T-cell (primary cell): ENCODE data around the gene ARAP1. TPM values are rescaled to one million over a fixed set of nuclear protein-coding genes. Genes with fewer than 3 reads are reported as not detected.

Experiments used
- ATAC-seq, 4 experiments: fragments of 200-7000 bp in 3 of 4; fragments of 150-1000 bp in 1 of 4; cut with Tn5 transposase; replicated peaks in 1 of 4; 1 replicate in 3 of 4; 2 replicates in 1 of 4; pipeline ENCODE4 v1.10.0; 2021; ENCODE audit warnings: moderate library complexity in 3 of 4, mild to moderate bottlenecking in 2 of 4, moderate number of reproducible peaks in 1 of 4
- CTCF ChIA-PET, 2 donors: fragments of 300-600 bp; sonication (Branson Sonifier 250); formaldehyde crosslinking; loops; one replicate each; lab custom pipeline; 2022; ENCODE audit warnings: antibody characterized with exemption in 2 of 2; lab: Charles Lee
- POLR2A ChIA-PET, 2 donors: fragments of 300-600 bp; sonication (Branson Sonifier 250); formaldehyde crosslinking; loops; one replicate each; lab custom pipeline; 2022; ENCODE audit warnings: antibody characterized with exemption in 2 of 2; lab: Charles Lee
- DNase-seq, 35 experiments: peaks; one replicate each; pipeline versions ENCODE4 v3.0.0 to v3.0.0-alpha.2; 2013 to 2023
- H3K27ac ChIP-seq: one replicate; pipeline ENCODE4 v1.5.1; 2013; ENCODE audit warnings: low read length
- H3K27me3 ChIP-seq, 2 experiments: replicated peaks in 1 of 2; 1 replicate in 1 of 2; 2 replicates in 1 of 2; pipeline versions ENCODE4 v1.6.1 to v1.7.0; 2013; ENCODE audit warnings: low read length in 1 of 2, mixed read lengths in 1 of 2; ENCODE audit not compliant: control insufficient read depth in 2 of 2, insufficient read depth in 2 of 2; ENCODE audit errors: extremely low read depth in 1 of 2
- H3K36me3 ChIP-seq, 2 donors: 1 replicate in 1 of 2; 2 replicates in 1 of 2; pipeline versions ENCODE4 v1.6.1 to v1.7.0; 2013; ENCODE audit warnings: low read length in 1 of 2; ENCODE audit not compliant: control insufficient read depth in 2 of 2, insufficient read depth in 1 of 2; ENCODE audit errors: extremely low read depth in 1 of 2
- H3K4me1 ChIP-seq, 2 experiments: 1 replicate in 1 of 2; 2 replicates in 1 of 2; pipeline versions ENCODE4 v1.6.1 to v1.7.0; 2013; ENCODE audit warnings: low read length in 2 of 2, mixed read lengths in 1 of 2; ENCODE audit not compliant: insufficient read depth in 2 of 2, control insufficient read depth in 1 of 2; ENCODE audit errors: extremely low read depth in 1 of 2
- H3K4me3 ChIP-seq, 2 donors: 1 replicate in 1 of 2; 2 replicates in 1 of 2; pipeline versions ENCODE4 v1.5.1 to v1.7.0; 2013; ENCODE audit warnings: mild to moderate bottlenecking in 2 of 2, low read length in 1 of 2, moderate library complexity in 1 of 2; ENCODE audit not compliant: control insufficient read depth in 1 of 2; ENCODE audit errors: extremely low read depth in 1 of 2
- H3K9me3 ChIP-seq: 2 replicates; pipeline ENCODE4 v1.7.0; 2013
- H3K27ac Mint-ChIP-seq, 2 donors: one replicate each; pipeline ENCODE4 v1.8.0; 2020 to 2021; ENCODE audit warnings: mild to moderate bottlenecking in 2 of 2, mixed read lengths in 2 of 2
- H3K27me3 Mint-ChIP-seq, 2 donors: one replicate each; pipeline ENCODE4 v1.8.0; 2021 to 2022; ENCODE audit warnings: mixed read lengths in 2 of 2
- H3K36me3 Mint-ChIP-seq: one replicate; pipeline ENCODE4 v1.8.0; 2021; ENCODE audit warnings: mixed read lengths
- H3K4me1 Mint-ChIP-seq, 3 donors: one replicate each; pipeline ENCODE4 v1.8.0; 2020 to 2022; ENCODE audit warnings: mixed read lengths in 3 of 3, mild to moderate bottlenecking in 1 of 3
- H3K4me3 Mint-ChIP-seq, 3 donors: one replicate each; pipeline ENCODE4 v1.8.0; 2020 to 2022; ENCODE audit warnings: mild to moderate bottlenecking in 3 of 3, mixed read lengths in 3 of 3, moderate library complexity in 3 of 3
- H3K9me3 Mint-ChIP-seq, 3 donors: one replicate each; pipeline ENCODE4 v1.8.0; 2020 to 2022; ENCODE audit warnings: mixed read lengths in 3 of 3
- WGBS: methylation state at CpG from one replicate; pipeline ENCODE4 v1.1.5; 2013; ENCODE audit warnings: missing lambda C conversion rate; ENCODE audit not compliant: insufficient coverage; 5-methylcytosine and 5-hydroxymethylcytosine counted together
- total RNA-seq, 35 experiments: library from RNA in 6 of 35; stranded (reverse) in 6 of 35; fragments of 120-200 nt in 1 of 35; gene quantifications; one replicate each; pipeline versions ENCODE4 v1.2.1 to v1.2.4 and lab custom pipeline; 2013 to 2026

The ARAP1 gene
- total RNA-seq, 5 donors from 2014 or later (not counting 1 experiment from before 2014, with no cell fraction given) = 117 to 162 (median 148) TPM

DNA sequence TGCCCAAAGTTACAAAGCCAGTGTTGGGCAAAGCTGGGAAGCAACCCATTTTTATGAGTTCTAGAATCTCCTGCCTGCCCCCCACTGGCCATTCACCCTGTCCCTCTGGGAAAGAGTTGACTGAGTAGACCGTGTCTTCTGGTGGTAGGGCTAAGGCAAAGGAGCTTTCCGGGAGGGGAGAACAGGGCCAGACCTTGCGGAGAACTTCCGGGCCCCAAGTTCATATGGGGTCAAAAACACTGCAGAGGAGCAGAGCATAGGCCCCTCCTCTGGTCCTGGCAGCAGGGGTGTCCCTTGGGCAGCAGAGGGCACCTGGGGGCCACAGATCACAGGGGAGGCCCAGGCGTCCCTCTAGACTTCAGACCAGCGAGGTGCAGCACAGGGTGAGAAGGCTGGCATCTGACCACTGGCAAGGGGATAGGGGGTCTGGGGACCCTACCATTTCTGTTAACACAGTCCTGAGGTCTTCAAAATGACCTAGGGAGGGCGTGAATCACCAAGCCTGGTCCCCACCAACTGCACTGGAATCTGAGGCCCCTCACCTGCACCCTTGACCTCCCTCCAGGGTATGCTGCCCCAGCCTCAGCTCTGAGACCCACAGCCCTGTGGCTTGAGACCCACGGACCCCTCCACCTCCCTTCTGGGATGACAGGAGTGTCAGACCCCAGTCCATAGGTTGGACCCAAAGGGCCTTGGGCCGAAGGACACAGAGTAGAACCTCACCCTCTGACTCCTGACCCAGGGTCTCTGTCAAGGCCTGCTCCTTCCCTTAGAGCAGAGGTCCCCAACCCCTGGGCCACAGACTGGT, 1.3 kb upstream of the ARAP1 start:
- ChIA-PET CTCF (interaction anchor here in 1 of 2 donors (0.8 kb wide), 1 partner anchor 93 kb away, joined by 3 read pairs; no protein-coding TSS in a partner anchor), POLR2A (interaction anchor here in 1 of 2 donors (0.7 kb wide), 1 partner anchor 17 kb away, joined by 3 read pairs; no protein-coding TSS in a partner anchor)
- Histone ChIP-seq H3K4me1 (peaks cover 11 to 41% of the 10 kb centered on the region in 2 experiments), H3K27ac (no peak overlapping the region), H3K9me3 (no peaks in the 10 kb centered on the region), H3K36me3 (peaks cover 0 to 9% of the 10 kb centered on the region in 2 donors), H3K4me3 (no peak overlapping the region), H3K27me3 (no peaks in the 10 kb centered on the region)
- Mint-ChIP-seq H3K27me3 (no peaks in the 10 kb centered on the region), H3K36me3 (peaks cover 22% of the 10 kb centered on the region), H3K27ac (peak overlapping the region in 1 of 2 donors; percentile 84), H3K9me3 (no peaks in the 10 kb centered on the region), H3K4me3 (peak overlapping the region; percentile 81 to 97 (median 95)), H3K4me1 (peaks cover 36 to 42% (median 38%) of the 10 kb centered on the region in 3 donors)
- no peak for ATAC-seq
- WGBS = 97% methylated on average over 7 of the region's 9 CpGs
- no peak for DNase-seq

DNA sequence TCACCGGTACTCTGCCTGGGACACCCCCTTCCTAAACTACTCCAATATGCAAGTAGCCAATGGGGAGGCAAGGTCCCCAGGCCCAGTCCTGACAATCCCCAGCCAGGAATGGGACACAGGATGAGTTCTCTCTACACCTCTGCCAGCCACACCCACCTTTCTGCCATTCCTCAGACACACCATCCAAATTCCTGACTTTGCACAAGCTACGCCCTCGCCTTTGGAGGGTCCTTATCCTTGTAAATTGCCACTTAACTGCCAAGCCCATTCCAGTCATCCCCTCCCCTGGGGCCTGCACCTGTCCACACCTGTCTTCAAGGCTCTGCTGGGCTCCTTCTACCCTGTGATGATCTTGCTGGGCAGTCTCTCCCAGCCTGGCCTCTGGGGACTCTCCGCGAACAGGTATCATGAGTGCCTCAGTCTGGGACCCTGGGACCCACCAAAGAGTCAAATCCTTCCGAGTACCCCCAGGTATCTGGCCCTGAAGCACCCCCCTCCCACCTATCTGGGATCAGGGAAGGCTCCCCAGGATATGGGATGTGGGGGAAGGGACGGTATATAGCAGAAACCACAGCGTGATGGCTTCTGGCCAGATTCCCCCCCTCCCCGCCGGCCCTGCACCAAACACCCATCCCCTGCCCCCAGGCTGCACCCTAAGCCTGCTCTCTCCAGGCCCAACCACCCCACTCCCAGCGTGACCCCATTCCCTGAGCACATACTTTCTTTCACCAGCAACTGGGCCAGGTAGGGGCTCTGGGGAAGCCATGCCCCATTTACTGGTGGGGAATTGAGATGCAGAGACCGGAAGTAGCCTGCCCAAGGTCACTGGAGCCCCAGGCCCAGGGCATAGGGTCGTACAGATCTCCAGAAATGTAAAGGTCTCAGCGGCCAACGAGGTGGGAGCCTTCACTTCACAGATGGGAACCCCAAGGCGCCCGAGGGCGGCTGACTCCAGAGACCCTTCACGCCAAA, 806 bp downstream of the ARAP1 start:
- POLR2A ChIA-PET = interaction anchor here in 1 of 2 donors (0.5 kb wide), 1 partner anchor 362 kb away, joined by 13 read pairs; no protein-coding TSS in a partner anchor

DNA sequence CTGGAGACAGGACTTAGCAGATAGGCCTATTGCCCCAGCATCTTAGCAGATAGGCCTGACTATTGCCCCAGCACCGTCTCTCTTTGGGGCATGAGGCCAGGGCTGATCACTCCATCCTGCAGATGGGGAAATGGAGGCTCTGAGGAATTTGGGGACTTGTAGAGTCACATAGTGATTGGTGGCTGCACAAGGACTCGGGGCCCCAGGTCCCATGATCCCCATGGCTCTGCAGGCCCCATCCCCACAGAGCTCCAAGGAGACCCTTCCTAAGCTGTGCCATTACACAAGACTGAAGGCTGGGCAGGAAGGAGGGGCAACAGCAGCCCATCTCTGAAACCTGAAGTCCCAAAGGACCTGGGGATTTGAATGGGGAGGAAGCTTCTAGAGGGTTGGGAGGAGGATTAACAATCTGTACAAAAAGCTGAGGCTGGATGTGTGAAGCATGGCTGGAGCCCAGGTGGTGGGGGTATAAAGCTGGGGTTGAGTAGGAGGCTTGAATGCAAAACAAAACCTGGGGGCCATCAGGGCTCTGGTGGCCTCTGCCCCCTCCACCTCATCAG, 1.6 kb downstream of the ARAP1 start:
- Histone ChIP-seq H3K9me3 (no peaks in the 10 kb centered on the region), H3K27me3 (no peaks in the 10 kb centered on the region), H3K4me3 (peak overlapping the region; percentile 11 to 96), H3K4me1 (peaks cover 11 to 57% of the 10 kb centered on the region in 2 experiments), H3K27ac (peak overlapping the region; percentile 10), H3K36me3 (peaks cover 0 to under 1% of the 10 kb centered on the region in 2 donors)
- no peak for DNase-seq
- Mint-ChIP-seq H3K27ac (peak overlapping the region; percentile 90 to 93), H3K4me3 (peak overlapping the region; percentile 81 to 97 (median 95)), H3K4me1 (peaks cover 45 to 61% (median 53%) of the 10 kb centered on the region in 3 donors), H3K9me3 (no peaks in the 10 kb centered on the region), H3K36me3 (peaks cover 2% of the 10 kb centered on the region), H3K27me3 (no peaks in the 10 kb centered on the region)
- ChIA-PET POLR2A (interaction anchor here (0.5 to 0.6 kb wide), 3 partner anchors 15 to 362 kb away, joined by 3 to 13 read pairs (median 7); no protein-coding TSS in a partner anchor), CTCF (no interaction called here)
- WGBS = no CpG with 5 or more reads among the region's 2 CpGs
- no peak for ATAC-seq

More for the DNA sequence above, 806 bp downstream of the ARAP1 start:
- Mint-ChIP-seq H3K9me3 (no peaks in the 10 kb centered on the region), H3K4me3 (peak overlapping the region; percentile 81 to 97 (median 95)), H3K27ac (peak overlapping the region; percentile 90 to 93), H3K4me1 (peaks cover 45 to 56% (median 50%) of the 10 kb centered on the region in 3 donors), H3K27me3 (no peaks in the 10 kb centered on the region), H3K36me3 (peaks cover 9% of the 10 kb centered on the region)
- Histone ChIP-seq H3K9me3 (no peaks in the 10 kb centered on the region), H3K36me3 (no peaks in the 10 kb centered on the region), H3K27ac (peak overlapping the region; percentile 61), H3K27me3 (no peaks in the 10 kb centered on the region), H3K4me3 (peak overlapping the region; percentile 85 to 96), H3K4me1 (peaks cover 11 to 50% of the 10 kb centered on the region in 2 experiments)
- WGBS = 26% methylated on average over 11 of the region's 19 CpGs
- DNase-seq (no peak), ATAC-seq (peak in 3 of 4 experiments; percentile 1 to 9 (median 2))
- CTCF ChIA-PET = no interaction called here

DNA sequence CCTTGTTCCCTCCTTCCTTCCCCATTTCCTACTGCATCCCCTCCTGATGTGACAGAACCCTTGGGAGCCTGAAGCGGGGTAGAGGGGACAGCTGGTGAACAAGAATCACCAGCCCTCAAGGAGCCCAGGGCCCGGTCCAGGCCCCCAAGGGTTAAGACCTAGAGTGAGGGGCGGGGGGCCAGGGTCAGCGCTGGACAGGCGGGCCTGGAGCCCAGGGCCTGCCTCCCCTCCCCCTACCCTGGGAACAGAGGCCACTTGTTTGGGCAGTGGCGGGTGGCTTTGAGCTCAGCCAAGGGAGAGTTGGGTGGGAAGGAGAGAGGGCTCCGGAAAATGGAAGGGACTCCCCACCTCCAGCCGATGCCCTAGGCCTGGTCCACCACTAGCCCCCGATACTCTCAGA, 2.1 kb downstream of the ARAP1 start:
- Histone ChIP-seq H3K4me3 (no peak overlapping the region), H3K9me3 (no peaks in the 10 kb centered on the region), H3K4me1 (peaks cover 11 to 61% of the 10 kb centered on the region in 2 experiments), H3K36me3 (peaks cover 0 to 3% of the 10 kb centered on the region in 2 donors), H3K27me3 (no peaks in the 10 kb centered on the region), H3K27ac (no peak overlapping the region)
- WGBS = 100% methylated on average over 2 of the region's 9 CpGs
- no peak for ATAC-seq
- H3K4me1 Mint-ChIP-seq = peaks cover 45 to 61% (median 53%) of the 10 kb centered on the region in 3 donors
- ChIA-PET CTCF (no interaction called here), POLR2A (interaction anchor here in 1 of 2 donors (0.6 kb wide), 3 partner anchors 14 to 42 kb away, joined by 3 to 7 read pairs (median 4); no protein-coding TSS in a partner anchor)
- no peaks in the 10 kb centered on the region for H3K9me3 Mint-ChIP-seq
- peak overlapping the region in 1 of 3 donors; percentile 95 for H3K4me3 Mint-ChIP-seq
- peaks cover 2% of the 10 kb centered on the region for H3K36me3 Mint-ChIP-seq
- no peak for DNase-seq
- no peaks in the 10 kb centered on the region for H3K27me3 Mint-ChIP-seq
- H3K27ac Mint-ChIP-seq = no peak overlapping the region

DNA sequence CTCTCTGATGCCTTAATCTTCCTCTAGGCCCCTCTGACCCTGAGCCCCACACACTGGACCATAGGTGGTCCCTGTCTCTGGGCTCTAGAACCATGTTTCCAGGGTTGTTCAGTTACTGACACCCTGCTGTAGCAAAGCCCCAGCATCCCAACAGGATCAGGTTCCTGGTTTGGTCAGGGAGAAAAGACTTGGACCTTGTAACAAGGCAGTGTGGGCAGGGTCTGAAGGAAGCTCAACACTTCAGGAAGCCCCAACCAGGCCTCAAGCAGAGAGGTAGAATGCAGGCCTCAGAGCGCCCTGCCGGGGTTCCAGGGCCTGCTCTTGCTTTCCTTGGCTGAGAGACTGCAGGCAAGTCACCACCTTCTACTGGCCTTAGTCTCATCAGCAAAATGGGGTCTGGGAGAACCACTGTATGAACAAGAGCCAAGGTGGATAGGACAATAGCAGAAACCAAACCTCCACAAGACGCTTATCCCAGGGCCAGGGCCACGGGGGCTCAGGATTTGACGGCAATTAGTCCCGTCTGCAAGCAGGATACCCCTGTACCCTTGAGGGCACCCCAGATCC, 4.8 kb downstream of the ARAP1 start:
- H3K27me3 ChIP-seq = no peaks in the 10 kb centered on the region
- no peaks in the 10 kb centered on the region for H3K9me3 ChIP-seq
- peaks cover 9 to 72% of the 10 kb centered on the region in 2 experiments for H3K4me1 ChIP-seq
- no peak overlapping the region for H3K27ac ChIP-seq
- ChIA-PET POLR2A (interaction anchor here in 1 of 2 donors (0.6 kb wide), 1 partner anchor 41 kb away, joined by 3 read pairs; no protein-coding TSS in a partner anchor), CTCF (no interaction called here)
- Mint-ChIP-seq H3K4me3 (no peak overlapping the region), H3K4me1 (peaks cover 58 to 72% (median 66%) of the 10 kb centered on the region in 3 donors), H3K27me3 (no peaks in the 10 kb centered on the region), H3K27ac (peak overlapping the region in 1 of 2 donors; percentile 58), H3K9me3 (no peaks in the 10 kb centered on the region), H3K36me3 (peaks cover 2% of the 10 kb centered on the region)
- H3K4me3 ChIP-seq = no peak overlapping the region
- ATAC-seq (no peak), DNase-seq (no peak)
- H3K36me3 ChIP-seq = peaks cover 0 to 3% of the 10 kb centered on the region in 2 donors
- 97% methylated on average over 5 of the region's 6 CpGs for WGBS
